NCI-H2196 (cell line): ENCODE results near the gene PSMF1.
A peak's percentile ranks its signal among the peaks of the same experiment; 100 is the strongest.
"Not testable (repeated sequence)": the region's sequence is repeated elsewhere in the genome, so short reads cannot be mapped to it uniquely, and the experiment has no call there.

ENCODE experiments used
- DNase-seq: peaks from one replicate; lab custom pipeline; 2025; ENCODE audit not compliant: unreplicated experiment; lab: John Stamatoyannopoulos, UW

The PSMF1 gene

GRCh38 chr20:1121429-1121828 lies 3.0 kb downstream of the PSMF1 start:
- DNase-seq = peak; percentile 19

GRCh38 chr20:1122388-1123315 lies 4.2 kb downstream of the PSMF1 start:
- peak; percentile 88 for DNase-seq

- DNase-seq = no peak
Observed at GRCh38 chr20:1123666-1124065, 5.3 kb downstream of the PSMF1 start.

GRCh38 chr20:1124421-1124820 lies 6.0 kb downstream of the PSMF1 start:
- no peak for DNase-seq

- DNase-seq = no peak
Observed at GRCh38 chr20:1125277-1125676, 6.9 kb downstream of the PSMF1 start.

GRCh38 chr20:1127840-1128239 lies 9.4 kb downstream of the PSMF1 start:
- no peak for DNase-seq

GRCh38 chr20:1130058-1130694 lies 11.8 kb downstream of the PSMF1 start:
- DNase-seq = no peak

- DNase-seq = no peak
Observed at GRCh38 chr20:1130847-1131246, 12.4 kb downstream of the PSMF1 start.

GRCh38 chr20:1131354-1131753 lies 13.0 kb downstream of the PSMF1 start:
- no peak for DNase-seq

GRCh38 chr20:1134355-1134754 lies 16.0 kb downstream of the PSMF1 start:
- no peak for DNase-seq

- DNase-seq = no peak
Observed at GRCh38 chr20:1134836-1135235, 16.4 kb downstream of the PSMF1 start.

GRCh38 chr20:1137236-1137635 lies 18.8 kb downstream of the PSMF1 start:
- no peak for DNase-seq

GRCh38 chr20:1144401-1145172 lies 26.2 kb downstream of the PSMF1 start:
- DNase-seq = no peak

GRCh38 chr20:1146957-1147356 lies 28.6 kb downstream of the PSMF1 start:
- DNase-seq = no peak

GRCh38 chr20:1149812-1150211 lies 31.4 kb downstream of the PSMF1 start:
- not testable (repeated sequence) for DNase-seq

GRCh38 chr20:1150218-1150617 lies 31.8 kb downstream of the PSMF1 start:
- no peak for DNase-seq

- DNase-seq = no peak
Observed at GRCh38 chr20:1150968-1151367, 32.6 kb downstream of the PSMF1 start.

GRCh38 chr20:1154226-1154625 lies 35.8 kb downstream of the PSMF1 start:
- no peak for DNase-seq

GRCh38 chr20:1154691-1155090 lies 36.3 kb downstream of the PSMF1 start:
- DNase-seq = no peak

GRCh38 chr20:1155342-1155741 lies 36.9 kb downstream of the PSMF1 start:
- DNase-seq = no peak

GRCh38 chr20:1160496-1160895 lies 42.1 kb downstream of the PSMF1 start:
- no peak for DNase-seq

GRCh38 chr20:1160991-1161390 lies 42.6 kb downstream of the PSMF1 start:
- DNase-seq = no peak
